Ascending aorta (tissue), 2 donors: Measurements from ENCODE around the gene CYP20A1. TPM values are rescaled to one million over a fixed set of nuclear protein-coding genes. Genes with fewer than 3 reads are reported as not detected.
A peak's percentile ranks its signal among the peaks of the same experiment; 100 is the strongest.
"Not testable (repeated sequence)": the region's sequence is repeated elsewhere in the genome, so short reads cannot be mapped to it uniquely, and the experiment has no call there.

Source experiments
- DNase-seq, 2 donors: peaks; one replicate each; pipeline ENCODE4 v3.0.0-alpha.2; 2019; ENCODE audit warnings: low spot score in 2 of 2
- H3K27ac ChIP-seq, 2 donors: fragments of 200-600 bp; sonication (generic); one replicate each; pipeline ENCODE4 v1.5.1; 2016 to 2017; ENCODE audit warnings: mild to moderate bottlenecking in 1 of 2
- H3K27me3 ChIP-seq: fragments of 200-600 bp; sonication (generic); one replicate; pipeline ENCODE4 v1.5.1; 2017
- H3K36me3 ChIP-seq, 2 donors: fragments of 200-600 bp; sonication (generic); one replicate each; pipeline ENCODE4 v1.5.1; 2016
- H3K4me1 ChIP-seq, 2 donors: fragments of 200-600 bp; sonication (generic); one replicate each; pipeline ENCODE4 v1.5.1; 2016 to 2017; ENCODE audit warnings: mild to moderate bottlenecking in 1 of 2
- H3K4me3 ChIP-seq, 2 donors: fragments of 200-600 bp; sonication (generic); one replicate each; pipeline ENCODE4 v1.5.1; 2016 to 2017; ENCODE audit warnings: mild to moderate bottlenecking in 1 of 2
- H3K9me3 ChIP-seq, 2 donors: fragments of 200-600 bp; sonication (generic); one replicate each; pipeline ENCODE4 v1.5.1; 2016
- CTCF ChIP-seq, 3 experiments: fragments of 200-600 bp in 2 of 3; fragments of 450-650 bp in 1 of 3; sonication (generic) in 2 of 3; IDR thresholded peaks; one replicate each; pipeline ENCODE4 v1.5.1; 2016 to 2019; ENCODE audit warnings: antibody characterized with exemption in 3 of 3, mild to moderate bottlenecking in 1 of 3, moderate library complexity in 1 of 3
- intact Hi-C: fragments of 100-400 bp; cut with DNase I; formaldehyde crosslinking; loops from one replicate; pipeline ENCODE4 v1.15.1; 2023
- total RNA-seq: library from RNA; depleted of rRNA; stranded (reverse); fragments of >200 nt; gene quantifications from one replicate; pipeline ENCODE4 v1.1.0, GENCODE V29; 2016

The CYP20A1 gene
- total RNA-seq: 13.6 TPM

GRCh38 chr2:203238704-203239526 is at the start of gene CYP20A1:
Gene CYP20A1, plus strand, starts transcription at chr2:203239018. Its CDS starts 45 bp downstream, at chr2:203239063.
- Histone ChIP-seq H3K27ac (peak within 1 kb of the TSS; percentile 94 to 96), H3K36me3 (peaks cover 0 to 11% of the 10 kb centered on the region in 2 donors), H3K4me1 (peaks cover 0 to 16% of the 10 kb centered on the region in 2 donors), H3K9me3 (no peaks in the 10 kb centered on the region), H3K27me3 (no peaks in the 10 kb centered on the region), H3K4me3 (peak within 1 kb of the TSS; percentile 51 to 72)
- TF ChIP-seq CTCF (IDR thresholded peaks at IDR 0.05): peak in 2 of 3 experiments; percentile 21 to 40
- intact Hi-C loops: loop anchor here (2.0 to 5.0 kb wide), 4 partner anchors 90 to 607 kb away; partner anchors contain the start of genes ABI2, CARF and FAM117B
- DNase-seq: peak; percentile 82 to 98

GRCh38 chr2:203190547-203190946 is 48.3 kb upstream of the CYP20A1 start:
- intact Hi-C loops, H3K4me1 ChIP-seq, H3K27ac ChIP-seq, H3K27me3 ChIP-seq, DNase-seq, H3K9me3 ChIP-seq, H3K4me3 ChIP-seq: not testable (repeated sequence)
- H3K36me3 ChIP-seq: peaks cover 43 to 79% of the 10 kb centered on the region in 2 donors

DNA sequence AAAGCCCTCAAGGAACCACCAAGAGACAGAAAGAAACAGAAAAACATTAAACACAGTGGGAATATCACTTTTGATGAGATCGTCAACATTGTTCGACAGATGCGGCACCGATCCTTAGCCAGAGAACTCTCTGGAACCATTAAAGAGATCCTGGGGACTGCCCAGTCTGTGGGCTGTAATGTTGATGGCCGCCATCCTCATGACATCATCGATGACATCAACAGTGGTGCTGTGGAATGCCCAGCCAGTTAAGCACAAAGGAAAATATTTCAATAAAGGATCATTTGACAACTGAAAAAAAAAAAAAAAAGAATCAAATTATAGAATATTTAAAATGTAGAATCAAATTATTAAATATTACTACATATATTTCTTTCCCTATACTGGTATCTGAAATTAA is 47.8 kb upstream of the CYP20A1 start:
- H3K4me3 ChIP-seq, H3K9me3 ChIP-seq, H3K27me3 ChIP-seq, DNase-seq, H3K27ac ChIP-seq, intact Hi-C loops, H3K4me1 ChIP-seq: not testable (repeated sequence)
- H3K36me3 ChIP-seq: peaks cover 42 to 78% of the 10 kb centered on the region in 2 donors

GRCh38 chr2:203191961-203192360 is 46.9 kb upstream of the CYP20A1 start:
- H3K9me3 ChIP-seq: no peaks in the 10 kb centered on the region
- H3K36me3 ChIP-seq: peaks cover 34 to 72% of the 10 kb centered on the region in 2 donors
- H3K27ac ChIP-seq: no peak overlapping the region
- no peak for DNase-seq
- H3K27me3 ChIP-seq: no peaks in the 10 kb centered on the region
- H3K4me1 ChIP-seq: no peaks in the 10 kb centered on the region
- intact Hi-C loops: no loop called here
- TF ChIP-seq CTCF (IDR thresholded peaks at IDR 0.05): no peak
- H3K4me3 ChIP-seq: no peak overlapping the region

- Histone ChIP-seq H3K27me3 (no peaks in the 10 kb centered on the region), H3K4me3 (no peak overlapping the region), H3K4me1 (no peaks in the 10 kb centered on the region), H3K9me3 (no peaks in the 10 kb centered on the region), H3K36me3 (peaks cover 50 to 78% of the 10 kb centered on the region in 2 donors), H3K27ac (no peak overlapping the region)
- intact Hi-C loops: no loop called here
- TF ChIP-seq CTCF (IDR thresholded peaks at IDR 0.05): no peak
- DNase-seq: no peak
Measured at GRCh38 chr2:203195331-203196036, 43.3 kb upstream of the CYP20A1 start.

GRCh38 chr2:203200866-203201265 is 38.0 kb upstream of the CYP20A1 start:
- intact Hi-C loops: no loop called here

More at GRCh38 chr2:203200866-203201265, 38.0 kb upstream of the CYP20A1 start:
- H3K36me3 ChIP-seq: peaks cover 50 to 89% of the 10 kb centered on the region in 2 donors
- H3K4me1 ChIP-seq: no peaks in the 10 kb centered on the region
- H3K9me3 ChIP-seq: no peaks in the 10 kb centered on the region
- DNase-seq: no peak
- no peak for TF ChIP-seq CTCF (IDR thresholded peaks at IDR 0.05)
- no peak overlapping the region for H3K27ac ChIP-seq
- no peak overlapping the region for H3K4me3 ChIP-seq
- H3K27me3 ChIP-seq: no peaks in the 10 kb centered on the region
